LNCaP clone FGC (cell line): Measurements from ENCODE around the gene COTL1.
A peak's percentile ranks its signal among the peaks of the same experiment; 100 is the strongest.
"Not testable (repeated sequence)": the region's sequence is repeated elsewhere in the genome, so short reads cannot be mapped to it uniquely, and the experiment has no call there.

ENCODE experiments used
- DNase-seq: peaks from one replicate; pipeline ENCODE4 v3.0.0-alpha.2; 2011; ENCODE audit warnings: low read depth
- H3K4me3 ChIP-seq: 2 replicates; pipeline ENCODE4 v1.5.1; 2011; ENCODE audit warnings: mild to moderate bottlenecking, low read depth, low read length, control low read depth
- TF ChIP-seq, protein P1 (sequence below): IDR thresholded peaks from 2 replicates; pipeline ENCODE4 v1.5.1; 2012; ENCODE audit warnings: mild to moderate bottlenecking; ENCODE audit not compliant: control insufficient read depth, insufficient read depth; ENCODE audit errors: extremely low read depth

COTL1 gene

DNA sequence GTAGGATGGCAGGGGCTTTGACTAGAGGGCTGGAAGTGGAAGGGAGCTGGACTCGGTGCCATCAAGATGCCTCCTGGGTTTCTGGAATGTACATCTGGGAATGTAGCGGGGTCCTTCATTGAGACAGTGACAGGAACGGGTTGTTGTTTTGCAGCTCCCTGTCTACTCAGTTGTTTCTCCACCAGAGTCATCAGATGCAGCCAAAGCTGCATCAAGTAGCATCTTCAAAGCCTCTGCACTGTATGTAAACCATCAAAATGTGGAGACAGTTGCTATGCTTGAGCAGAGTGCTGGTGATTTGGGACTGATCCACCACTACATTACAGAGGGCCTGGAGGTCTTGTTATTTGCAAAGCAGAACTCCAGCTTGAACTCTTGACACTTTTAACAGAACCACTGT is 88.3 kb downstream of the COTL1 start:
- TF ChIP-seq, protein P1, sequence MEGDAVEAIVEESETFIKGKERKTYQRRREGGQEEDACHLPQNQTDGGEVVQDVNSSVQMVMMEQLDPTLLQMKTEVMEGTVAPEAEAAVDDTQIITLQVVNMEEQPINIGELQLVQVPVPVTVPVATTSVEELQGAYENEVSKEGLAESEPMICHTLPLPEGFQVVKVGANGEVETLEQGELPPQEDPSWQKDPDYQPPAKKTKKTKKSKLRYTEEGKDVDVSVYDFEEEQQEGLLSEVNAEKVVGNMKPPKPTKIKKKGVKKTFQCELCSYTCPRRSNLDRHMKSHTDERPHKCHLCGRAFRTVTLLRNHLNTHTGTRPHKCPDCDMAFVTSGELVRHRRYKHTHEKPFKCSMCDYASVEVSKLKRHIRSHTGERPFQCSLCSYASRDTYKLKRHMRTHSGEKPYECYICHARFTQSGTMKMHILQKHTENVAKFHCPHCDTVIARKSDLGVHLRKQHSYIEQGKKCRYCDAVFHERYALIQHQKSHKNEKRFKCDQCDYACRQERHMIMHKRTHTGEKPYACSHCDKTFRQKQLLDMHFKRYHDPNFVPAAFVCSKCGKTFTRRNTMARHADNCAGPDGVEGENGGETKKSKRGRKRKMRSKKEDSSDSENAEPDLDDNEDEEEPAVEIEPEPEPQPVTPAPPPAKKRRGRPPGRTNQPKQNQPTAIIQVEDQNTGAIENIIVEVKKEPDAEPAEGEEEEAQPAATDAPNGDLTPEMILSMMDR, result no peak
- no peak for DNase-seq
- H3K4me3 ChIP-seq, result no peak overlapping the region

GRCh38 chr16:84528322-84528721 is 89.6 kb downstream of the COTL1 start:
- TF ChIP-seq, protein P1, result no peak
- no peak overlapping the region for H3K4me3 ChIP-seq

GRCh38 chr16:84527532-84528269 is 90.2 kb downstream of the COTL1 start:
- DNase-seq, result no peak
- no peak overlapping the region for H3K4me3 ChIP-seq

More at GRCh38 chr16:84528322-84528721, 89.6 kb downstream of the COTL1 start:
- no peak for DNase-seq

GRCh38 chr16:84526794-84527531 is 90.9 kb downstream of the COTL1 start:
- peak; percentile 46 for DNase-seq
- TF ChIP-seq, protein P1, result no peak
- no peak overlapping the region for H3K4me3 ChIP-seq

More at GRCh38 chr16:84527532-84528269, 90.2 kb downstream of the COTL1 start:
- TF ChIP-seq, protein P1, result no peak

DNA sequence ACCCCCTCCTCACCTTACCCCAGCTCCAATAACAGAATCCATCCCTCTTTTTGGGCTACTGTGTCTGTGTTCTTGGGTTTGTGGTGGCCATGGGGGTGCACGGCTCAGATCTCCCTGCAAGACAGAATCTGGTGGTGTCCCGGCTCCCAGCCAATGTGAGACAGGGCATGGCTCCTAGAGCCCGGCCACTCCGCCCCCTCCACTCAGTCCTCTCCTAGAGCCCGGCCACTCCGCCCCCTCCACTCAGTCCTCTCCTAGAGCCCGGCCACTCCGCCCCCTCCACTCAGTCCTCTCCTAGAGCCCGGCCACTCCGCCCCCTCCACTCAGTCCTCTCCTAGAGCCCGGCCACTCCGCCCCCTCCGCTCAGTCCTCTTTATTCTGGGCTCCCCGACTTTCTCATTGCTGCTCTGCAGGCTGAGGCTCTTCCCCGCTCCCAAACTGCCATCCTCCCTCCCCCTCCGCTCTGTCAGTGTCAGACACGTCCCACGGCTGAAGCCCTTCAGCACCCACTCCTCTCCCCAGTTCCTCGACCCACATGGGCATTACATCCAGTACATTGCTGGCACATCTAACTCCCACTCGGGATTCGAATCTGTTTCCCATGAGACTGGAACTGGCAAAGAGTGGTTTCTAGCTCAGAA is 92.8 kb downstream of the COTL1 start:
- not testable (repeated sequence) for H3K4me3 ChIP-seq, DNase-seq

DNA sequence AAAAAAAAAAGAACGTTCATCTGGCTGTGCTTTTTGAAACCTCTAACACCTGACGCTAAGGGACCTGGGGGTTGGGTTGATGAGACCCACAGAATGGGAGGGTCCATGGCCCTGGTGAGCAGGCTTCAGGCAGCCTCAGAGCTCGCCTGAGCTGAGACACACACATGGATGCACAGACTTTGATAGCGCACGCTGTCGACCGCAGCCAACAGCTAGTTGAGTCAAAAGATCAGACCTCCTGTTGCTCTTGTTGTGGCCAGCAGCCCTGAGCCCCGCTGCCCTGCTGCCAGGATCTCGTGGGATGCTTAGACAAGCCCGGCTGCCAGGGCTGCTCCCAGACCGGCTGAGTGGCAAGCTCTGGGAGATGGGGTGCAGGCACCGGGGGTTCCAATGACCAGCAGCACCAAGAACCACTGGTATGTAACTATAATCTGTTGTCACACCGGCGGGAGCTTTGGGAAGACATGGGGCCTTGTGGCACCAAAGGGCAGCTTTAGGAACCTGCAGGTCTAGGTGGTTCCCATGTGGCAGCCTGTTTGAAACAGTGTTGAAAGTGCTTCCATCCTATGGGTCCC is 93.4 kb downstream of the COTL1 start:
- TF ChIP-seq, protein P1, result no peak
- no peak for DNase-seq
- H3K4me3 ChIP-seq, result no peak overlapping the region

DNA sequence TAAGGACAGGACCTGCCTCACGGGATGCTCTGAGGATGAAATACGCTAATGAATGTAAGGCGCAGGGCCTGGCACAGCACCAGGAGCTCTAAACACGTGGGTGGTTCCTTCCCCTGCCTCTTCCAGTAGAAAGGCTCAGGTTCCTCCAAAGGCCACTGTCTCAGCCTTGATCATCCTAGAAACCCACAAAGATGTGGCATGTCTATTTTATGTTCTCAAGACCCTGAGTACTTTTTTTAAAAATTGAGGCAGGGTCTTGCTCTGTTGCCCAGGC is 96.4 kb downstream of the COTL1 start:
- no peak overlapping the region for H3K4me3 ChIP-seq
- DNase-seq, result no peak
- TF ChIP-seq, protein P1, result no peak
